GM18951 (cell line): ENCODE data around the gene PRDM9.
"Not testable (repeated sequence)": the region's sequence is repeated elsewhere in the genome, so short reads cannot be mapped to it uniquely, and the experiment has no call there.

Experiments
- POLR2A ChIP-seq: IDR thresholded peaks from 4 replicates; pipeline ENCODE4 v1.6.1; 2011; ENCODE audit warnings: mild to moderate bottlenecking; ENCODE audit not compliant: insufficient read length, insufficient read depth; ENCODE audit errors: extremely low read depth
- in situ Hi-C: fragments of 300-500 bp; cut with MboI; formaldehyde crosslinking; loops from one replicate; pipeline ENCODE4 v1.12.0; 2022; ENCODE audit warnings: low sequenced_read_pairs, mixed read lengths, inconsistent platforms; ENCODE audit not compliant: unreplicated experiment

PRDM9 gene

DNA sequence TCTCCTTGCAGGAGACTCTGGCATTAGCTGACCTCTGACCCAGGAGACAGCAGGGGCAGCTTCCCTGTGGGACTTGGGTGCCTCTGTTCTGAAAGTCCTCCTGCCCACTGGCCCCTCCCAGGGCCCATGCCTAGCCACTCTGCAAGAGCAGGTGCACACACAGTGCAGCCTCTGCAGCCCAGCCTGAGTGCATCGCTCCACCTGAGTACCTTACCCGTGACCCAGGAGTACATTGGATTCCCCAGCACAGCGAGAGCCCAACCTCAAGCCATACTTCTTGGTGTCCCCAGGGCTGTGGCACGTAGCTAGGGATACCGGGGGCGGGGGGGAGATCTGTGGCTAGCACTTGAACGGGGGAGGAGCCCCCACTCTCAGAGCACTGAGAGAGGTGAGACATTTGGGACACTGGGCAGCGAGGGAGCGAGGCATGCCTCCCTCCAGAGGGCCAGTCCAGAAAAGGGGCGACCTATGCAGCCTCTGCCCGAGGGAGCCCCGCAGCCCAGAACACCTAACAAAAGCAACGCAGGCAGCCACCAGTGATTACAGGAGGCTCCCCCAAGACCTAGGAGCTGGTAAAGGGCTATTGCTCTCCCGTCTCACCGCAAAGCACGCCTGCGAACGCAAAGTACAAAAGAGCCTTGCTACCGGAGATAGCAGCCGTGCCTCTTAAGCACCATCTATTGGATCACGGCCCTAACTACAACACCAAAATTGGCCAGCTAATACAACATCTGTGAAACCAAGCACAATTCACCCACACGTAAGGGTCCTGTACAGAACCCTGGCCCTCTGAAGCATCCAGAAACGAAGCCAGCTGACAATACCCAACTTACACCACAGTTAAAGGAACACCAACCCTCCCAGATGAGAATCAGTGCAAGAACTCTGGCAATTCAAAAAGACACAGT lies 826 bp upstream of the PRDM9 start:
- no peak for TF ChIP-seq POLR2A
- in situ Hi-C loops: no loop called here

DNA sequence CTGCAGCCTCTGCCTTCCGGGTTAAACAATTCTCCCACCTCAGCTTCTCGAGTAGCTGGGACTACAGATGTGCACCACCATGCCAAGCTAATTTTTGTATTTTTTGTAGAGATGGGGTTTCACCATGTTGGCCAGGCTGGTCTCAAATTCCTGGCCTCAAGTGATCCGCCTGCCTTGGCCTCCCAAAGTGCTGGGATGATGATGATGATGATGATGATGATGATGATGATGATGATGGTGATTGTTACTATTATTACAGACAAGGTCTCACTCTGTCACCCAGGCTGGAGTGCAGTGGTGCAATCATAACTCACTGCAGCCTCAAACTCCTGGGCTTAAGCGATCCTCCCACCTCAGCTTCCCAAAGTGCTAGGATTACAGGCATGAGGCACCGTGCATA lies 3.0 kb downstream of the PRDM9 start:
- in situ Hi-C loops: not testable (repeated sequence)

DNA sequence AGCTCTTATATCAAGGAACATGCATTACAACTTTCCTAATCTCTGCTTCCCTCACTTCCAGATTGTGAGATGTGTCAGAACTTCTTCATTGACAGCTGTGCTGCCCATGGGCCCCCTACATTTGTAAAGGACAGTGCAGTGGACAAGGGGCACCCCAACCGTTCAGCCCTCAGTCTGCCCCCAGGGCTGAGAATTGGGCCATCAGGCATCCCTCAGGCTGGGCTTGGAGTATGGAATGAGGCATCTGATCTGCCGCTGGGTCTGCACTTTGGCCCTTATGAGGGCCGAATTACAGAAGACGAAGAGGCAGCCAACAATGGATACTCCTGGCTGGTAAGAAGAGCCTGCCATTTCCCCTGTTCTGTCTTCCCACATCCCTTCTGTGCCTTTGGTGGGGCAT lies 15.1 kb downstream of the PRDM9 start:
- TF ChIP-seq POLR2A: no peak
- in situ Hi-C loops: no loop called here

DNA sequence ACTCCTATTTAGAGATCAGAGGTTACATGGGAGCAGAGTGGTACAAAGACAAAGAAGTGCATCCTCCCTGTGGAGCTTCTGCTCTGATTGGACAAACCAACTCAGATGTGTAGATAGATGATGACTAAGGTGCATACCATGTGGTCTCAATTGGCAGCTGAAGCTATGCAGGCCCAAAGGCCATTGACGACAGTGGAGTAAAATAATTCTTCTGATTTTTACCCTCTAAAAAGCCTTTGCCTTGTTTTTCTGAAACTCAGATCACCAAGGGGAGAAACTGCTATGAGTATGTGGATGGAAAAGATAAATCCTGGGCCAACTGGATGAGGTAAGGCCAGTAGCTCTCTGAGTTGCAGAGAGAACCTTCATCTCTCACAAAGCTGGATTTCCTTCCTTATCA lies 15.6 kb downstream of the PRDM9 start:
- in situ Hi-C loops: no loop called here
- TF ChIP-seq POLR2A: no peak

DNA sequence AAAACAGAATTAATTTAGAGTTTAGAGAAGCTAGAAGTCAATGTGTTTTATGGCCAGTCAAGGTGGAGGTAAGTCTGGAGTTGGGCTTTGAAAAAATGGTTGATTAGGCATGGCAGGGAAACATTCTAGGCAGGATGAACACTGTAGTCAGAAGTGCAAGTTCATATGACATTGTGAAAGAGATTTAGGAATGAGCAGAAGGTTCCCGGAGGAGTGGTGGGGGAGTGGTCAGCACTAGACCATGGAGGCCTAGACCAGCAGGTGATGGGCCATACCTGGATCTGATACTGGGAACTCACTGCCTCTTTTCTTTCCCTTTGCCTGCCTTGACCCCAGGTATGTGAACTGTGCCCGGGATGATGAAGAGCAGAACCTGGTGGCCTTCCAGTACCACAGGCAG lies 16.6 kb downstream of the PRDM9 start:
- no peak for TF ChIP-seq POLR2A
- in situ Hi-C loops: no loop called here

DNA sequence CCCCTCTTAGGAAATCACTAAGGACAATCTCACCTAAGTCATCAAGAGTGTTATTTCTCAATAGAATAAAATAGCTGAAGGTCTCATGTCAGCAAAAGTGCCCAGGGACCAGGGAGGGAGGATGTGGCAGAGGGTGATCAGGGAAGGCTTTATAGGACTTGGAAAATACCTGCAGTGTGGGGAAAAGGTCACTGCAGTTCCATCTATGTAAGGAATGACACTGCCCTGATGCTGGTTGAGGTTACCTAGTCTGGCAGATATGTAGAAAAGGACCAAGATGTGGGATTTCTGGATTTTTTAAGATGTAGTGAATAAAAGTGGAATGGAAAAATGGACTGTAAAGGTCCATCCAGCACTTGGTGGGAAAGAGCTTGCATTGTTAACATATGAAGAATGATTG lies 18.3 kb downstream of the PRDM9 start:
- in situ Hi-C loops: no loop called here

DNA sequence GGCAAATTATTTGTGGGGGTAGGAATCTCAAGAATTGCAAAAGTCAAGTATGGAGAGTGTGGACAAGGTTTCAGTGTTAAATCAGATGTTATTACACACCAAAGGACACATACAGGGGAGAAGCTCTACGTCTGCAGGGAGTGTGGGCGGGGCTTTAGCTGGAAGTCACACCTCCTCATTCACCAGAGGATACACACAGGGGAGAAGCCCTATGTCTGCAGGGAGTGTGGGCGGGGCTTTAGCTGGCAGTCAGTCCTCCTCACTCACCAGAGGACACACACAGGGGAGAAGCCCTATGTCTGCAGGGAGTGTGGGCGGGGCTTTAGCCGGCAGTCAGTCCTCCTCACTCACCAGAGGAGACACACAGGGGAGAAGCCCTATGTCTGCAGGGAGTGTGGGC lies 19.2 kb downstream of the PRDM9 start:
- in situ Hi-C loops: not testable (repeated sequence)

More for the DNA sequence above, 18.3 kb downstream of the PRDM9 start:
- no peak for TF ChIP-seq POLR2A

DNA sequence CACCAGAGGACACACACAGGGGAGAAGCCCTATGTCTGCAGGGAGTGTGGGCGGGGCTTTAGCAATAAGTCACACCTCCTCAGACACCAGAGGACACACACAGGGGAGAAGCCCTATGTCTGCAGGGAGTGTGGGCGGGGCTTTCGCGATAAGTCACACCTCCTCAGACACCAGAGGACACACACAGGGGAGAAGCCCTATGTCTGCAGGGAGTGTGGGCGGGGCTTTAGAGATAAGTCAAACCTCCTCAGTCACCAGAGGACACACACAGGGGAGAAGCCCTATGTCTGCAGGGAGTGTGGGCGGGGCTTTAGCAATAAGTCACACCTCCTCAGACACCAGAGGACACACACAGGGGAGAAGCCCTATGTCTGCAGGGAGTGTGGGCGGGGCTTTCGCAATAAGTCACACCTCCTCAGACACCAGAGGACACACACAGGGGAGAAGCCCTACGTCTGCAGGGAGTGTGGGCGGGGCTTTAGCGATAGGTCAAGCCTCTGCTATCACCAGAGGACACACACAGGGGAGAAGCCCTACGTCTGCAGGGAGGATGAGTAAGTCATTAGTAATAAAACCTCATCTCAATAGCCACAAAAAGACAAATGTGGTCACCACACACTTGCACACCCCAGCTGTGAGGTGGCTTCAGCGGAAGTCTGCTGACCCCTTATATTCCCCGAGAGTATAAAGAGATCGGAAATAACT lies 20.0 kb downstream of the PRDM9 start:
- in situ Hi-C loops: not testable (repeated sequence)

DNA sequence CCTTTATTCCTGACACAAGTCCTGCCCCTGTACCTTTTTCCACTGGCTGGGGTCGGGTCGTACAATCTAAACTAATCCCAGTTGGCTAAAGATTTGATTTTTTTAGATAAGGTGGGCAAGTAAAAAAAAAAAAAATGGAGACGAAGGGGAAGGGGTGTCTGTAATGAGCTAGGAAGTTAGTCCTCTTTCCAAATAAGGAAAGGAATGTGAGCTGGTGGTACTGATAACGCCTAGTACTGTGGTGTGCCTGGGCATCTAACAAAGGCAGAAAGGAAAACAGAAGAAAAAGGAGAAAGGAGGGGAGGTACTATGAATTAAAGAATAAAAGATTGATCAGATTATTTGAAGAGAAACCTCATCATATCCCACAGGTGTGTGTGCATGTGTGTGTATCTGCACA lies 21.3 kb downstream of the PRDM9 start:
- in situ Hi-C loops: no loop called here
- no peak for TF ChIP-seq POLR2A

DNA sequence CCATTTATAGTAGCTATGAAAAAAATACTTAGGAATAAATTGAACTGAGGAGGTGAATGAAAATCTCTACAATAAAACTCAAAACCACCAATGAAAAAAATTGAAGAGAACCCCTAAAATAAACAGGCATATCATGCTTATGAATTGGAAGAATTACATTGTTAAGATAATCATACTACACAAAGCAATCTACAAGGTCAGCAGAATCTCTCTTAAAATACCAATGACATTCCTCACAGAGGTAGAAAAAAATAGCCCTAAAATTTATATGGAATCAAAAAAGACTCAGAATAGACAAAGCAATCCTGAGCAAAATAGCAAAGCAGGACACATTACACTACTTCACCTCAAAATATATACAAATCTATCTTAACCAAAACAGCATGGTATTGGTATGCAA lies 23.2 kb downstream of the PRDM9 start:
- in situ Hi-C loops: no loop called here
- no peak for TF ChIP-seq POLR2A

DNA sequence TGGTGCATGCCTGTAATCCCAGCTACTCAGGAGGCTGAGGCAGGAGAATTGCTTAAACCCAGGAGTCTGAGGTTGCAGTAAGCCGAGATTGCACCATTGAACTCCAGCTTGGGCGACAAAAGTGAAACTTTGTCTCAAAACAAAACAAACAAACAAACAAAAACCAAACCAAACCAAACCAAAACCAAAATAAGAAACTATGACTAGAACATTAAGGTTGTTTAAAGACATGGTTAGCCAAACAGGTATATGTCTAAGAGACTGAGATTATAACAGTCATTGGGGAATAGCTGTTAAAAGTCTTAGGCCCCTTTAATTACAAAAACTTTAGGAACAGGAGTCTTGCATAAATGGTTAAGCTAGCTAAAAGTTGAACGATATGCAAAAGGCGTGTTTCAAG lies 63.6 kb downstream of the PRDM9 start:
- in situ Hi-C loops: no loop called here

More for the DNA sequence above, 63.6 kb downstream of the PRDM9 start:
- TF ChIP-seq POLR2A: no peak
